Panc1 (cell line): ENCODE results near the gene C19orf81. TPM values are rescaled to one million over a fixed set of nuclear protein-coding genes. Genes with fewer than 3 reads are reported as not detected.
A peak's percentile ranks its signal among the peaks of the same experiment; 100 is the strongest.

Source experiments
- ATAC-seq: fragments of 200-7000 bp; cut with Tn5 transposase; 2 replicates; pipeline ENCODE4 v1.9.1; 2020; ENCODE audit warnings: mild to moderate bottlenecking, moderate library complexity
- BruUV-seq: library from RNA; stranded (reverse); fragments of 400-500 nt; replicated peaks from 2 replicates; lab custom pipeline; 2021; lab: Mats Ljungman, UMichigan
- CTCF ChIA-PET: fragments of 300-600 bp; sonication (Branson Sonifier 250); formaldehyde crosslinking; loops from one replicate; lab custom pipeline; 2022; ENCODE audit warnings: antibody characterized with exemption; lab: Charles Lee
- POLR2A ChIA-PET: fragments of 300-600 bp; sonication (Branson Sonifier 250); formaldehyde crosslinking; loops from one replicate; lab custom pipeline; 2022; ENCODE audit warnings: antibody characterized with exemption; lab: Charles Lee
- DNase-seq: peaks from one replicate; pipeline ENCODE4 v3.0.0-alpha.2; 2010; ENCODE audit warnings: low read depth, low spot score
- H3K27ac ChIP-seq: 2 replicates; pipeline ENCODE4 v1.5.1; 2011; ENCODE audit warnings: mild to moderate bottlenecking, low read length, inconsistent platforms
- H3K27me3 ChIP-seq: fragments of 200-500 bp; sonication (Bioruptor generic); 2 replicates; pipeline ENCODE4 v1.6.0; 2014; ENCODE audit warnings: low read length, inconsistent platforms; ENCODE audit not compliant: control insufficient read depth, insufficient read depth
- H3K36me3 ChIP-seq: fragments of 200-500 bp; sonication (Bioruptor generic); 2 replicates; pipeline ENCODE4 v1.5.1; 2014; ENCODE audit warnings: inconsistent platforms, mild to moderate bottlenecking, low read length, moderate library complexity; ENCODE audit not compliant: control insufficient read depth, insufficient read depth
- H3K4me1 ChIP-seq: 2 replicates; pipeline ENCODE4 v1.5.1; 2011; ENCODE audit warnings: inconsistent platforms, mild to moderate bottlenecking, low read length, moderate library complexity; ENCODE audit not compliant: control insufficient read depth, insufficient read depth
- H3K4me3 ChIP-seq, 2 experiments: 2 replicates each; pipeline ENCODE4 v1.5.1; 2011 to 2012; ENCODE audit warnings: low read depth in 2 of 2, low read length in 2 of 2, mild to moderate bottlenecking in 2 of 2, inconsistent platforms in 1 of 2, moderate library complexity in 1 of 2
- H3K9me3 ChIP-seq: fragments of 200-500 bp; sonication (Bioruptor generic); 2 replicates; pipeline ENCODE4 v1.5.1; 2014; ENCODE audit warnings: low read depth, mild to moderate bottlenecking, inconsistent platforms, low read length, moderate library complexity; ENCODE audit not compliant: control insufficient read depth, insufficient read depth
- CTCF ChIP-seq: fragments of 450-650 bp; IDR thresholded peaks from 2 replicates; pipeline ENCODE4 v1.5.1; 2017; ENCODE audit warnings: mild to moderate bottlenecking
- POLR2AphosphoS5 ChIP-seq: IDR thresholded peaks from 2 replicates; pipeline ENCODE4 v1.6.1; 2012; ENCODE audit warnings: mild to moderate bottlenecking, low read depth, low read length, moderate library complexity
- REST ChIP-seq, 2 experiments: IDR thresholded peaks; 2 replicates each; pipeline ENCODE4 v1.6.1; 2011 to 2012; ENCODE audit warnings: low read depth in 2 of 2, control low read depth in 1 of 2, low read length in 1 of 2, mild to moderate bottlenecking in 1 of 2, moderate library complexity in 1 of 2; ENCODE audit not compliant: insufficient read depth in 1 of 2
- SIN3A ChIP-seq: IDR thresholded peaks from 2 replicates; pipeline ENCODE4 v1.6.1; 2012; ENCODE audit warnings: low read depth, mild to moderate bottlenecking, low read length, moderate library complexity, borderline replicate concordance; ENCODE audit not compliant: insufficient read depth
- TCF7L2 ChIP-seq: IDR thresholded peaks from 2 replicates; pipeline ENCODE4 v1.6.1; 2011; ENCODE audit warnings: mild to moderate bottlenecking, low read depth, low read length, inconsistent platforms
- in situ Hi-C: cut with HindIII; loops from 2 replicates; pipeline ENCODE4 v1.10.0; 2016; ENCODE audit warnings: low sequenced_read_pairs, low pct_unique_long_range_greater_than_20kb
- intact Hi-C: fragments of 100-400 bp; cut with micrococcal nuclease; formaldehyde crosslinking; loops from one replicate; pipeline ENCODE4 v1.10.0; 2022; ENCODE audit not compliant: unreplicated experiment
- total RNA-seq: library from RNA; stranded (reverse); gene quantifications from one replicate; pipeline ENCODE4 v1.2.1, GENCODE V29; 2021; ENCODE audit not compliant: unreplicated experiment

C19orf81 gene
- total RNA-seq, 1 experiment from 2014 or later = 0.98 TPM

GRCh38 chr19:50705422-50706019 lies 56.3 kb downstream of the C19orf81 start:
- Histone ChIP-seq H3K27ac (no peak overlapping the region), H3K4me1 (no peaks in the 10 kb centered on the region), H3K4me3 (no peak overlapping the region), H3K9me3 (no peaks in the 10 kb centered on the region), H3K27me3 (no peaks in the 10 kb centered on the region), H3K36me3 (no peaks in the 10 kb centered on the region)
- ATAC-seq = peak; percentile 87
- in situ Hi-C loops = no loop called here
- intact Hi-C loops = loop anchor here (5.0 kb wide), 1 partner anchor 77 kb away; no protein-coding TSS in a partner anchor
- peak; percentile 42 for DNase-seq
- ChIA-PET POLR2A (no interaction called here), CTCF (interaction anchor here (0.6 kb wide), 2 partner anchors 13 to 73 kb away, joined by 3 read pairs; no protein-coding TSS in a partner anchor)
- TF ChIP-seq CTCF (peak; percentile 81), TCF7L2 (no peak)
- no TSS peak for BruUV-seq

GRCh38 chr19:50706387-50706786 lies 57.1 kb downstream of the C19orf81 start:
- in situ Hi-C loops (no loop called here), intact Hi-C loops (loop anchor here (5.0 kb wide), 1 partner anchor 76 kb away; no protein-coding TSS in a partner anchor)
- no peaks in the 10 kb centered on the region for H3K4me1 ChIP-seq
- H3K27me3 ChIP-seq = no peaks in the 10 kb centered on the region
- no peak overlapping the region for H3K27ac ChIP-seq
- CTCF ChIA-PET = no interaction called here
- ATAC-seq (no peak), DNase-seq (no peak)
- no peaks in the 10 kb centered on the region for H3K36me3 ChIP-seq
- no TSS peak for BruUV-seq
- TF ChIP-seq CTCF (no peak), SIN3A (no peak), POLR2AphosphoS5 (no peak), REST (IDR thresholded peaks at IDR 0.05; ENCODE audit: insufficient read depth in 1 of 2, low read depth in 2 of 2, low read length in 1 of 2) (no peak), TCF7L2 (no peak)
- no peaks in the 10 kb centered on the region for H3K9me3 ChIP-seq
- H3K4me3 ChIP-seq = no peak overlapping the region
- POLR2A ChIA-PET = no interaction called here
